GDM1 (cell line): ENCODE data around the gene BRPF1.
A peak's percentile ranks its signal among the peaks of the same experiment; 100 is the strongest.
"Not testable (repeated sequence)": the region's sequence is repeated elsewhere in the genome, so short reads cannot be mapped to it uniquely, and the experiment has no call there.

ENCODE experiments used
- DNase-seq: peaks from one replicate; lab custom pipeline; 2025; lab: John Stamatoyannopoulos, UW

BRPF1 gene

DNA sequence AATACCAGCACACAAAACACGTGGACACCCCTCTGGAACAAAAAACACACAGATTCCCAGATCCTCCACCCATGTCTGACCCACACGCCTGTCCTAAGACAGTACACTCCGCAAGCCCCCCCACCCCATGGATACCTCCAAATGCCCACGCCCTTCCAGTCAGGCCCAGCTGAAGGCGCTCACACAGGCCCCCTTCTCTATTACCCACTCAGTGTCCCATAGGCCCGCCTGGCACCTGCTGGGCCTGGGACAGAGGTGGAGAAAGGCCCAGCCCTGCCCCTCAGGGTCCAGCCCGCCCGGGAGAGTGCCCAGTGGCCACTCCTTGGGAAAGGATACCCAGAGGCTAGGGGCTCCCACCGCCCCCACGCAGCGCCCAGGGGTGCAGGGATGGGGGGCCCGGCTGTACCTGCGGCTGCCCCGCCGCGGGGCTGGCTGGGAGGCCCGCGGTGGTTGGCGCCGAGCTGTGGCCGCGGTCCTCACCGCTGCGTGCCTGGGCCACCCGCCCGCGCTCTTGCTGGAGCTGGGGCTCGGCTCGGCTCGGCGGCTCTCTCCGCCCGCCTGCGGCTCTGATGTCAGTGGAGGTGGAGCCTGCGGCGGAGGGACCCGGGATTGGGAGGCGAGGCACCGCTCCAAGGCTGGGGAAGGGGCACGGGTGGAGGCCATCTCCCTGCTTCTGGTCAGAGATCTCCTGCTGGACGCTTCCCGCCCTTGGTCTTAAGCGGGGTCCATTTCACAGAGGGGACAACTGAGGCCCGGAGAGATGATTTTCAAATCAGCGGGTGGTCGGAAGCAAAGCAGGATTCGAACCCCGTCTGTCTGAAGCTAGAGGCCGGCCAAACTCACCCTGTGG is 38.1 kb downstream of the BRPF1 start, which contains the start of gene CAMK1:
CAMK1 (minus strand) TSS at position 522 of the 850 bp plus-strand sequence. CDS start 2,198 bp downstream, outside the sequence.
- no peak for DNase-seq

DNA sequence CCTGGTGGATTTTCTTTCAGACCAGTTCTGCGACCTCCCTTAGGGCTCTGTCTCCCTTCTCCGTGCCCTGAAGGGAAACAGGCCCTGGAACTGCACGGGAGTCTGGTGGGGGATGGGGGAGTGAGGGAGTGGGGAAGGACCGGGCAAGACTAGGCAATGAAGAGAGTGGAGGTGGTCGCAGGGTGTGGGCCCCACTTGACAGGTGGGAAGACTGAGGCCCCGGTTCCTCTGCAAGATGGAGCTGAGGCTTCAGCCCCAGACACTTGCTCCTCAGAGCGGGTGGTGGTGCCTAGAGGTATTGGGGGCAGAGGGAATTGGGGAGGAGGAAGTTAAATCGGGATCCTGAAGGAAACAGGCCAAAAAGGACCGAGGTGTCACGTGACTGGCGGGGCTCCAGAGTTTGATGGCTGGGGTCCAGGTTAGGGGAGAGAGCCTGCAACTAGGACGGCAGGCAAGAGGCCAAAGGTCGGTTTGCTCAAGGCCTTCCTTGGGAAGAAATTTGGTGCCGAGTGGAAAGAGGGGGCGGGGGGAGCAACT is 38.8 kb downstream of the BRPF1 start:
- no peak for DNase-seq

DNA sequence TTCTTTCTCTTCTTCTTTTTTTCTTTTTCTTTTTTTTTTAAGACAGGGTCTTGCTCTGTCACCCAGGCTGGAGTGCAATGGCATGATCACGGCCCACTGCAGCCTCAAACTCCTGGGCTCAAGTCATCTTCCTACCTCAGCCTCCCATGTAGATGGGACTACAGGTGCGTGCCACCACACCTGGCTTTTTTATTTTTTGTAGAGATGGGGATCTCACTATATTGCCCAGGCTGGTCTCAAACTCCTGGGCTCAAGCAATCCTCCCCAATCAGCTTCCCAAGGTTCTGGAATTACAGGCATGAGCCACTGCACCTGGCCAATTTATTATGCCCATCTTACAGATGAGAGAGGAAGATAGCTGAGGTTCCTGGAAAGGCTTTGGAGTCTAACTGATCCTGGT is 39.5 kb downstream of the BRPF1 start:
- DNase-seq: not testable (repeated sequence)

DNA sequence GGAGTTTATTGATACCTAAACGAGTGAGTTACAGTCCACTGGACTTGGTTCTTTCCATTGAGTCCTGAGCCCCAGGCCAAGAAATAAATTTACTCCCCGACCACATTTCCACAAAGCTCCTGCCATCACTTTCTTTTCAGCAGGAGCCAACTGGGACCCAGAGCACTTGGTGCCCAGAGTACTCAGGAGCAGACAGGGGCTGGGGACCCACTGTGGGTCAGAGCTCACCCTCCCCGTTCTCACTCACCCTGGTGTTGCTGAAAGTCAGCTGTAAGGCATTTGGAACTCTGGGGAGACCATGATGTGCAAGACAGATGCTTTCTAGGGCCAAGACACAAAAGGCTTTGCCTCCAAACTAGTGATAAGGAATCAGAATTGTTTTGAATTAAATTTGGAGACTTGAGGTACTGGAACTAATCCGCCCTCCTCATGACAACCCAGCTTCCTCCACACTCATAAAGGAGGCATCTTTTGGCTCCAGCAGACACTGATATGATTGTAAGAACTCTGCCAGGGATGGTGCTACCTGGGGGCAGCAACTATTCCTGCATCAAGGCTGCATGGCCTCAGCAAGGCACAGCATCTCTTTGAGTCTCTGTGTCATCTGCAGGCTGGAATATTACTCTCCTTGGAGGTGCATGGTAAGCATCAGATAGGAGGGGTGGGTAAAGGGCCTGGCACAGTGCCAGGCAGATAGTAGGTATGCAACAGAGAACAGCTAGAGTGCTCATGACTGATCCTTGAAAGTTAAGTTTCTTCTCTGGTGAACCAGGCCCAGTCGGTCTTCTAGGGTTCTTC is 45.6 kb downstream of the BRPF1 start:
- DNase-seq: no peak

DNA sequence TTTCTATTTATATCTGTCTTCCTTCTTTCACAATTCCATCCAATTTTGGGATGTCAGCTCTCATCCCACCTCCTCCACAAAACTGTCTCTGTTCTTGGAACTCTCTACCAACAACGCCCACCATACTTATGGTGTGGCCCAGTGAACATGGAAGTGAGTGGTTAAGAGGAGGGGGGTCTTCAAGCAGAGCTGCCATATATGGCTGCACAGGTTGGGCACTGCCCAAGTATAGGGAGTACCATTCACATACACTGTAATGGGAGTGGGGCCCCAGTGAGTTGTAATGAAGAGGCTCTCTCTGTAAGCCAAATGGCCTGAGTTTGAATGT is 46.1 kb downstream of the BRPF1 start:
- DNase-seq: no peak

DNA sequence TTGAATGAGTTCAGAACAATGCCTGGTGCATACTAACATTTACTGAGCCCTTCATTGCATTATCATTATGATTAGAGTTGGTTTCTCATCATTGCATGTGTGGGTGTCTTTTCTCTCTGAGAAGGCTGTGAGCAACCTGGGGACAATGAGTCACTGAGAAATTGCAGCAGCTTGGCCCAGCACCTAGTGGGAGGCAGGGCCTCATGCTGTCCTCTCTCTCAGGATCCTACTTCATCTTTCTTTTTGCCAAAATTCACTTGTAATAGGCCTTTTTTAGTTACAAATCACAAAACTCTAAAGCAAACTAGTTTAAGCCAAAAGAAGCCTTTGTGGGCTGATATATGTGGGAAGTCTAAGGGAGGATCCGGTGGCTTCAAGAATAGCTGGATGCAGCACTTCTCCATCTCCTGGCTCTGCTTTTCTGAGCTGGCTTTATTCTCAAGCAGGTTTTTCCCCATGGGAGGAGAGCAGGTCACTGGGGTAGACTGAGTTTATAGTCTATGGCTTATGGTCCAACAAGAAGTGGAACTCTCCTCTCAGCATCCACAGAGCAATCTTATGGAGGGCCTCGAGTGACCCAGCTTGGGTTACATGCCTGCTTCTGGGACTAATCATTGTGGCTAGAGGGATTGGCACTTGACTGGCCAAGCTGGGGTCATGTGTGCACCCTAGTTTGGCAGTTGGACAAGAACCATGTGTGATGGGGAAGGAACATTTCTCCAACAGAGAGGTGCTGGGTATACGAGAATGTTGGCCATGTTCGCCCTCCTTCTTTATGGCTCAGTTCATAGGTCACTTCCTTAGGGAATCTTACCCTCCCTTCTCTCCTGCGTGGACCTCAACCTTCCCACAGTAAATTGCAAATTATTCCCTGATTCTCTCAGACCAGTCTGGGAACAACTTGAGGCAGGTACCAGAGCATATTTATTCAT is 46.9 kb downstream of the BRPF1 start:
- no peak for DNase-seq

DNA sequence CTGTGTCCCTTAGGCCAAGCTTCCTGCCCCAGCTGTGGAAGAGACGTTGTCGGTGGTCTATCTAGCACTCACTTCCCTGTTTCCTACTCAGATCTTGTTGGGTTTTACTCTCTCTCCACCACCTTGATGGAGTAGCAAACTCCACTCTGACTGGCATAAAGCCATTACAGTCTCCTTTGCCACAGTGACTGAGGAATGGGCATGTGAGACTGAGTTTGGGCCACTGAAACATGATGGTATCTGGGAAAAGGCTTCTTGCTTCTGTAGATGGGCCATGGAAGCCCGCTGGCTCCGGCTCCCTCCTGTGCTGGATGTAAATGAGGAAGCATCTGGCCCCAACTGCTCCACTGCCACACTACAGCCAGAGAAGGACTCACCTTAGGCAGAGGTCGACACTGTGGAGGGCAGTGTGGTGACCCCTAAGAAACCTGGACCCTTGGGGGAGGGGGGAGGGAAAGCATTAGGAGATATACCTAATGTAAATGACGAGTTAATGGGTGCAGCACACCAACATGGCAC is 47.6 kb downstream of the BRPF1 start:
- peak; percentile 58 for DNase-seq

DNA sequence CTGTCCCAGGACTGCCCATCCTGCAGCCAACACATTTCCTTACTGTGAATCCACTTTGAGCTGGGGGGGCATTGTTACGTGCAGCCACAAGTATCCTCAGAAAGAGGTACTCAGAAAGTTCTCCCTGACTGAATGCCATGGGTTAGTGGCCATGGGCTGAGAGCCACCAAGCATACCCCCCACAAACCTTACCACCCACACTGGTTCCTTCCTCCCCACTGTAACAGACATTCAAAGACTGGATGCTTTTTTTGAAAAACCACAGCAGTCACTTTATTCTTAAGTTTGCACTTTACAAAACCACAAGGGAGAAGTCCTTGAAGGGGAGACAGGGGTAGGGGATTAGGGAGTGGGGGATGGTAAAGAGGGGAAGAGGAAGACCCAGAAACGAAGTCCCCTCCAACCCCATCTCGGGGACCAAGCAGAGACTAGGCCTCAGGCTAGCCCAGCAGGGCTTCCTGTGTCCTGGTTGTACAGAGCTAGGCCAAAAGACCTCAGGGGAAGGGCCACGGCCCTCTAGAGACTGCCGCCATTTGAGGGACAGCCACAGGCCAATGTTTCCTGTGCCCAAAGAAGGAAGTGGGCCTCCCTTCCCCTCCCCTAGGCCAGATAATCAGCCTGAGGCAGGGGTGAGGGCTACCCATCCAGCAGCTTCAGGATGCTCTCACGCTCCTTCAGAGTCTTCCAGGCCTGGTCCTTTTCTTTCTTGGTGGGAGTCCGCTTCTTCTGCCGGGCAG is 48.4 kb downstream of the BRPF1 start:
- DNase-seq: peak; percentile 96

DNA sequence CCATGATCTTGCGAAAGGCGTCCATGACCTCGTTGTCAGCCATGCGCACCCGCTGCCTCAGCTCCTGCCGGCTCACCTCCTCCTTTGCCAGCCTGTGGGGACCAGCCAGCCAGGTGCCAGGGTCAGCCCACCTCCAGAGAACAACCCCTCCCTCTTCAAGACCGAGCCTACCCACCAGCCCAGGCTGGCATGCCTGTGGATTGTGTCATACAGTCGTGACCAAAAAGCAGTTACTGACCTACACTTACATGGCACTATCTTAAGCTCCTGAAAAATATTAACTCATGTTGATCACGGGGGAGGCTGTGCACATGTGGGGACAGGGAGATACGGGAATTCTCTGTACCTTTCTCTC is 48.9 kb downstream of the BRPF1 start:
- DNase-seq: no peak

DNA sequence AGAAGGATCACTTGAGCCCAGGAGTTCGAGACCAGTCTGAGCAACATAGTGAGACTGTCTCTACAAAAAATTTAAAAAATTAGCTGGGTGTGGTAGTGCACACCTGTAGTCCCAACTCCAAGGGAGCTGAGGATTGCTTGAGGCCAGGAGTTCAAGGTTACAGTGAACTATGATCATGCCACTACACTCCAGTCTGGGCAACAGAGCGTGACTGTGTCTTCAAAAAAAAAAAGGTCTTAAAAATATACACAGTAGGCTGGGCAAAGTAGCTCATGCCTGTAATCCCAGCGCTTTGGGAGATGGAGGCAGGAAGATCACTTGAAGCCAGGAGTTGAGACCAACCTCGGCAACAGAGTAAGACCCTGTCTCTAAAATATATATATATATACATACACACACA is 49.4 kb downstream of the BRPF1 start:
- DNase-seq: no peak

DNA sequence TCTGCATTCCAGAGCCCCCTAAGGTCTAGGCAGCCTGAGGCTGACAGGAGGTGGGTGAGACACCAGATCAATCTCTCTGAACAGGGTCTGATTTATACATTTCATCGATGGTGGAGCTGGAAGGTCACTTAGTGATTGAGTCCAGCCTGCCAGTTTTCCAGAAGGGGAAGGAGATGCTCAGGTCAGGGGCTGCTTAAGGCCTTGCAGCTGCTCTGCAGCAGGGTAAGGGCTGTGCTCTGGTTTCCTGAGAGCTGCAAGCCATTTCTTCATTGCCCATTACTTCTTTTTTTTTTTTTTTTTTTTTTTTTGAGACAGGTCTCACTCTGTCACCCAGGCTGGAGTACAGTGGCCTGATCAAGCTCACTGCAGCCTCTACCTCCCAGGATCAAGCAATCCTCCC is 50.0 kb downstream of the BRPF1 start:
- DNase-seq: no peak

DNA sequence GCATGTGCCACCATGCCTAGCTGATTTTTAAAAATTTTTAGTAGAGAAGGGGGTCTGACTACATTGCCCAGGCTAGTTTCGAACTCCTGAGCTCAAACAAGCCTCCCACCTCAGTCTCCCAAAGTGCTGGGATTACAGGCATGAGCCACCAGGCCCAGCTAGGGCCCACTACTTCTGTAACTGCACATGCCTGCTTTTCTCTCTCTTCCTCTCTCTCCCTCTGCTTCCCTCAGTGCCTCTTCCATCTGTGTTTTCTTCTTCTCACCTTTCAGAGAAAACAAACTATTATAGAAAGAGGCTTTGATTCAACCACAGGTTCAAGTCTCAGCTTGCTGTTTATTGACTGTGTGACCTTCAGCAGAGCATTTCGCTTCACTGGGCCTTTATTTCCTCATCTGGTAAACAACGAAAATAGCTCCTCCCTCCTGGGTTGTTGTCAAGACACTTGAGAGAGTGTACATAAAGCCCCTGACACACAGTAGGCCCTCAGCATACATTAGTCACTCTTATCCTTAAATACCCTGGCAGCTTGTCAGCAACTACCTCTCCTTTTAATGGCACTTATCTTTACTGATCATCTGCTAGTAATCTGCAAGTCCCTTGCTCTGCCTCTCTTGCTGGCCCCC is 50.6 kb downstream of the BRPF1 start:
- no peak for DNase-seq

DNA sequence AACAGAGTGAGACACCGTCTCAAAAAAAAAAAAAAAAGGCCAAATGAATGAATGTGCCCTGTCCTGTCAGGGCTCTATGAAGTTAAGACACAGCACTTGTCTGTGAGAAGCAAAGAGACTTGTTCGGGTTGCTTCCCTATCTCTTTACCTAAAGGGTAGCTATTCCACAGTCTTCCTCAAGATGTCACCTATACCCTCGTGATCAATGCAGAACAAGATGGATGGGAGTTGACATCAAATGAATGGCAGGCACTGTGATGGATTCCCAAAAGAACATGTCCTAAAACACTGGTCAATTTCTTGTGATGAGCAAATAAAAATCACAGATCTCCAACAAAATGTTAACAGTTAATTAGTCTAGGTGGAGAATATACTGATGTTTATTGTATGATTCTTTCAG is 51.2 kb downstream of the BRPF1 start:
- DNase-seq: peak; percentile 28

DNA sequence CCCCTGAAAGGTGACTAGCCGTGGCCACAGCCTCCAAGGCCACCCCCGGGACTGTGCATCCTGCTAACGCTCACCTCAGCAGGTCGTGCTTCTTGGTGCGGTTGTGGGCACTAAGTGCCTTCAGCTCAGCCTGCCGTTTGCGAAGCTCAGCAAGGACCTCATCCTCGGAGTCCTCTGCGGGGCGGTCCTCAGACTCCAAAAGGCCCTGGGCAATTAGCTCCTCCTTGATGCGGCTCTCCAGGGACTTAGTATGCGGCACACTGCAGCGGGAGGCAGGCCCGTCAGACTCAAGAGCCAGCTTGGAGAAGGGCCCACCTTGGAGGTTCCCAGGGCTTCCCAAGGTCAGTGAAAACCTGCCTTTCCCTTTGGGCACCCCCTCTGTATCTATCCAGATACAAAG is 52.4 kb downstream of the BRPF1 start:
- DNase-seq: no peak

DNA sequence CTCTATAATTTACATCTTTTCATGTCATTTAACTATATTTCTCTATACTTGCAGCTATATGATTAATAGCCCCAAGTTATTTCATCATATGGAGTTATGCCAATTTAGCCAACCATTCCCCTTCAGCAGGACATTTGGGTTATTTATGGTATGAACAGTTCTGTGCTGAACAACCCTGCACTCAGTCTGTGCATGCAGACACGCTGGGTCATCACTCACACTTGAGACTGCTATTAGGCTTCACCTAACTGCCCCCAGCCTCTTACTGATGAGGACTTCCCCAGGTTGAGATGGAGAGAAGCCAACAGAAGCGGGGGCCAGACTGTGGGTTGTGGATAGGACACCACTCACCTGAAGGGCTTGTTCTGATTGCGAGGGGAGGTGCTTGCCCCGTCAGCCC is 53.4 kb downstream of the BRPF1 start:
- no peak for DNase-seq

DNA sequence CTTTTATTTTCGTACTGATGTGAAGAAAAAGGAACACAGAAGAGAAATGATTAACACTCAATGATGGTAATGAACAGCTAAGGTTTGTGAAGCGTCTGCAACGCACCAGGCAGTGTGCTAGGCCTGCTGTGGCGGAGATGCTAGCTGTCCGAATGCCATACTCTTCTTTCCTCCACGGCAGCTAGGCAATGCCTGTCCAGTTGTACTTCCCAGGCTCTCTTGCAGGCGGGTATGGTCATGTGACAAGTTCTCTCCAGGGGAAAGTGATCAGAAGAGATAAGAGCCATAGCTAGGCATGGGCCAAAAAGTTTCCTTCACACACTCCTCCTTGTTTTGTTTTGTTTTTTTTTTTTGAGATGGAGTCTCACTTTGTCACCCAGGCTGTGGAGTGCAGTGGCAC is 54.1 kb downstream of the BRPF1 start:
- no peak for DNase-seq

DNA sequence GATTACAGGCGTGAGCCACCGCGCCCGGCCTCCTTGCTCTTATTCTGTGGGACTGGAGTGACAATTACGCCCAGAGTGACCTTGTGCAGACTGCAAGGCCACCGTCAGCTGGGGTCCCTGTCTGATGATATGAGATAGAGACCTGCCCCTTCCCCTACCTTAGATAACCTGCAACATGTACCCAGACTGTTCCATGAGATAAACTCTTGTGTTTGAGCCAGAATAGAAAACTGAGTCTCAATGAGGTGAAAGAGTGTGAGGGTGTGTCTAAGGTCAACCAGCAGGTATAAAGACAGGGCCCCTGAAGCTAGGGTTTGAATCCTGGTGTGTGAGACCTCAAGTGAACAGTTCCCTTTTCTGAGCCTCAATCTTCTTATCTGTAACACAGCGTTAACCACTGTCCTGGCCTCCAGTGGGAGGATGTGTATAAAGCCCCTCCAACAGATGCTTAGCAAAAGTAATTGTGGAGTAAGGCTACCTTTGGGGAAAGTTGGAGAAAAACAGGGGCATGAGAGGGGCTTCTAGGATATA is 54.7 kb downstream of the BRPF1 start:
- DNase-seq: no peak

DNA sequence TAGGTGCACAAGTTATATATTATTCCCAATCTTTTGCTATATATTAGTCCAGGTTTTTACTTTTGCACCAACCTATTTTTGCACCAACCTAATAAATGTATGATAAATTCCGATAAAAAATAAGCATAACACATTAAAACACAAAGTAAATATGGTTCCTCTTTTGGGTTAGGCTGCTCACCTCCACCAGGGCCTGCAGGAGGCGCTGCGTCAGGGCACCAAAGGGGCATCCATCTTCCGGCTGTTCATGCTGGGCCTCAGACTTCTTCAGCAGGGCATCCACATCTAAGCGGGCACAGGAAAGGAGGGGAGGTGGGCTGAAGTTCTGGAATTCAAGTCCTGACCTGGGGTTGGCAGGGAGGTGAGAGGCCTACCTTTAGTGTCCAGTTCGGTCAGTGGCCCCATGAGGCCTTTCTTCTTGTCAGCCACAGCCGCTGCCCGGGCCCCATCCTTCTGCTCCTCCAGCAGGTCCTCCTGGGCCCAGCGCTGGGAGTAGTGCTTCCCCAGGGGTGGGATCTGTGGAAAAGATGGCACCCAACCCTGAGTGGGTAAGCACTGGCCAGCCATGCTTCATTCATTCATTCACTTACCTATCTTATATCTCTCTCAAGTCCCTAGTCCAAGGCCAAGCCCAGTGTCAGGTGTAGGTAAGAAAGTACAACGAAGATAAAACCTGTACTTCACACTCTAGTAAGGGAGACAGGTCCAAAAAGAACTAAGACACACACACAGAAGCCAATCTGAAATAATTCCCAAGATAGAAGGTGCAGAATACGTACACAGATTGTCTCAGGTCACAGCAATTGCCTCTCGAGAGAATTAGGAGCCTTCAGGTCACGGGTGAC is 55.5 kb downstream of the BRPF1 start:
- DNase-seq: no peak

DNA sequence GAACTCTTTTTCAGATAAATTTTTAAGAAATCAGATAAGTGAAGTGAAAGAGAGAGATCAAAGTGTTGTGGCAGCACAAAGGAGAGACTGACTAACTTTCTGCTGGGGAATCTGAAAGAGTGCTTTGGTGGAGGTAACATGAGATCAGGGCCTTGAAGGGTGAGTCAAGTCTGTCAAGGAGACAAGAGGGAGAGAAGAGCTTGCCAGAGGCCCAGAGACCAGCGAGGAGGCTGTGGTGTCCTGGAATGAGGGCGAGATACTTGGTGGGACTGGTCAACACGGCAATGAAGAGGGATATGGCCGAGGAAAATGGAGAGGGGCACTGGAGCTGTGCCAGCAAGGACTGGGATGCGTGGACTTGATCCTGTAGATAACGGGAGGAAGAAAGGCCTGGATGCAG is 56.2 kb downstream of the BRPF1 start:
- no peak for DNase-seq
